Fibroblast of skin of abdomen (primary cell): ENCODE results near the gene HTR4.

Source experiments
- DNase-seq: peaks from one replicate; pipeline ENCODE4 v3.0.0-alpha.2; 2013

The HTR4 gene

DNA sequence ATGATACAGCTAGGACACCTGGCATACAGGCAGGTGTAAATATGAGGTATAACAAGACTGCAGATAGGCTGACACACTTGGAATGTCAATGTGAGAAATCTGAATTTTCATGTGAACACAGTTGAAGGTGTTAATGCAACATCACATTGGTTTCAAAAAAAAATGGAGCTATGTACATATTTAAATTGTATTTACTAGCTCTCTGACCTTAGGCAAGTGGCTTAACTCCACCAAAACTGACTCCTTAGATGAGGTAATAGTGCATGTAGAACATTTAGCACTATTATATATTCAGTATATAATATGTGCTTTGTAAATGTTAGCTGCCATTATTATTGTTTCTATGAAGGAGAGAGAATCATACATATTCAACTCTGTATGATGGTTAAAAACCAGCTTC lies 48.0 kb downstream of the HTR4 start:
- no peak for DNase-seq

DNA sequence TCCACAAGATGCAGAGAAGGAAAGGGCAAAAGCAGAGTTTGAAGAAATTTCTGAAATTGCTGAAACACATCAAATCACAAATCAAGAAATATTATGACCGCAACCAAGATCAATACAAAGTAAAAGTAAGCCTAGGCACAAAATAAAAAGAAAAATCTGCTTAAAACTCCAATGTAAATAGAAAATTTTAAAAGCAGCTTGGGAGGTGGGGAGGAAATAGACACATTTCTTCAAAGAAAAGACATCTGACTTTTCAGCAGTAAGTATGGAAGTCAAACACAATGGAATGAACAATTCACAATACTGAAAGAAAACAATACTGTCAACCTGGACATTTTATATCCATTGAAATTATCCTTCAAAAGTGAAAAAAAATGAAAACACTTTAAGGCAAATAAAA lies 55.1 kb downstream of the HTR4 start:
- no peak for DNase-seq

DNA sequence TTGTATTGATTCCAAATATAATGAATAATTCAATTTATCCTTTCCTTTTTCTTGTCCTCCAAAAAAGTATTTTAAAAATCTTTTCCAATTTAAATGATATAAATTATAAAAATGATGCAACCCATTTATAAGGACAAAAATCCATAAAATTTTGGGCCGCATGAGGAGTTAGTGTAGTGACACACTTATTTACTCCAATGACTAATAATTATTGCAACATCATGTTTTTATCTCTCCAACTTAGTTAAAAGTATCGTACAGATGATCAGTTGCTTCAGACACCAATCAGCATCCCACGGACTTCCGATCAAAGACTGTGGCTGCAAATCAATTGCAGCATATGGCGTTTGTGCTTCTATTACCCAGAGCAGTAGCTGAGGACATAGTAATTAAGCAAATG lies 58.6 kb downstream of the HTR4 start:
- no peak for DNase-seq

DNA sequence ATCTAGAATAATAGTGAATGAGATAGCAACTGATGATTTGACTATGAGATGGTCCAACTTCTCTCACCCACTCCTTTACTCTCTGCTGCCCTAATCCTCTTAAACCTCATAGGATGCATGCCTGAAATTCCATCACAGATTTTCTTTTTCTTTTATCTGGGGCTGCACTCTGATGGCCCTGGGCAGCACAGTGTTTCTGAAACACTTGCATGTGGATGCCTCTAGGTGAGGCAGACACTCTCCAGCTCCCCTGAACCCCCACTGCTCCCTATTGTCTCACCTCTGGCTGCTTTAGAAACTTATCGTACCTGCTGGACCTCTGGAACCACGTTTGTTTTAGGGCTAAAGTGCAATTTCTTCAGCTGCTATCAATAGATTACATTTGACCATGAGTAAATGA lies 67.5 kb downstream of the HTR4 start:
- no peak for DNase-seq

DNA sequence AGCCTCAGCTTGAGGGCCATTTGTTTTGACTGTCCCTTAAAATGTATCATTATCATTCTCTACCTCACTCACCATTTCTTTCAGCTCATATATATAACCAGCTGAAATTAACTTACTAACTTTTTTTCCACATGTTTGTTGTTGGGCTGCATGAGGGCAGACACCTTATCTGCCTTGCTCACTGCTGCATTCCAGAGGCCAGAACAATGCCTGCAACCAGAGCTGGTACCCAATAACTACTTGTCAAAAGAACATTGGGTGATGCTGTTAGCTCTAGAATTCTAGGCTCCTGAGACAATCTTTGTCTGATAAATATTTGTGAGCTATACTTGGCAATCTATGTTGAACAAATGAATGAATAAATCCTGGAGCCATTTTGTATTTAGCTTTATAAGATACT lies 68.3 kb downstream of the HTR4 start:
- no peak for DNase-seq

DNA sequence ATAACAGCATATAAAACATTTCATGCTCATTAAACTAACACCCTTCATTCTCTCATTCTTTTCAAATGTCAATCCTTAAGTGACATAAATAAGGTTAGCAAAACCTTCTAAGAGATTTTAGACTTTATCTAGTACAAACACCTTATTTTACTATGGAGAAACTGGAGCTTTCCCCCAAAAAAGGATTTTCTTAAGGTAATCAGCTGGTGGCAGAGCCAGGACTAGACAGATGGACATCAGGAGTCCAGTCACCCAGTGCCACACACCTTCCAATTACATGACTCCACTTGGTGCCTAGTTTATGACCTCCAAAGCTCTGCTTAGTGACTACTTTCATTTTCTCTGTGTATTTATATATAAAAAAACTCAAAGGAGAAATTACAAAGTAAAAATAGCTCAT lies 70.2 kb downstream of the HTR4 start:
- no peak for DNase-seq

DNA sequence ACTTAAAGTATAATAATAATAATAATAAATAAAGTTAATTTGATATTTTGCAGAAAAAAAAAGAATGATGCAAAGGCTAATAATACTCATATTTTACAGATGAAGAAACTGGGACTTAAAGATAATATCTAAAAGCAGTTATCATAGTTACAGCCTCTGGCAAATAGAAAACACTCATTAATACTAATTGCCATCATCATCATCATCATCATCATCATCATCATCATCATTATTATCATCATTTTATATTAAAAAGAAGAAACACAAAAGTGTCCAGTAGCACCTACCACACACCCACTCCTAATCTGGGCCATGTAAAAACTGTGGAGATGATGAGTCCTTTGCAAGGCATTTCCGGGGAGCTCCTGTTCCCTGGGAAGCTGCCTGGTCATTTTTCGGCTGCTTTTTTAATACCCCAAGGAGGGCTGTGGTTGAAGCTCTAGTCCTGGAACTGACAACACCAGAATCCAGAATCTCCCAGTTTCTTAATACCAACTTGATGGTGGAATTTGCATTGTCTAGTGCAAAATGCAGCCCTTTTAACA lies 70.8 kb downstream of the HTR4 start:
- no peak for DNase-seq

DNA sequence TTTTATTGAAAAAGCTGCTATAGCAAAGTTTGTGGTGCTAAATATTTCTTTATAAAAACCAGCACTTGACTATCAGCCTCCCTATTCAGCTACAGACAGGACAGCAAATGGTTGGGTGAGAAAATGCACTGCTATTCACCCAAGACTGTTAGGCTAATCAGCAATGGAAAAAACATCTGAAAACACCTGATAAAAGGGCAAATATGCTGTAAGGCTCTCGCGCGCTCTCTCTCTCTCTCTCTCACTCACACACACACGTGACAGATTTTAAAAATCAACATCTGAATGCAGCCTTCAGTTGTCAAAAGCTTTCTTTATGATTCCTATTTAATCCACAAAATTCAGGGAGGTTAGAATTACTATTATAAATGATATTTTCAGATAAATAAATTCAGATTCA lies 80.2 kb downstream of the HTR4 start:
- no peak for DNase-seq

DNA sequence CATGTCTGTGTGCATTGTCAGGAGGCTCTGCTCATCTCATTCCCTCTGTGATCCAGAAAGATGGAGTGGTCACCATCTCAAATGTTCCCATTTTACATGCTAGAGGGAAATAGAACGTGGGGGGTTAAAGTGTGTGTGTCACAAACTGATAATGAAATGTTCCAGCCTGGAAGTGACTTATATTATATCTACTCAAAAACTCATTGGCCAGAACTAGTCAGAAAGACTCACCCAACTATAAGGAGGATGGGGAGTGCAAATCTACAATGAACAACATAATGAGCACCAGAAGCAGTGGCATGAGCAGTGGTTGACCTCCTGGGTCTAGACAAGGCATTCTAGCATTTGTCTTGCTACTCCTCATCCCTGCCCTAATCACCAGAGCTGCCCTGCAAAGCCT lies 81.0 kb downstream of the HTR4 start:
- no peak for DNase-seq

DNA sequence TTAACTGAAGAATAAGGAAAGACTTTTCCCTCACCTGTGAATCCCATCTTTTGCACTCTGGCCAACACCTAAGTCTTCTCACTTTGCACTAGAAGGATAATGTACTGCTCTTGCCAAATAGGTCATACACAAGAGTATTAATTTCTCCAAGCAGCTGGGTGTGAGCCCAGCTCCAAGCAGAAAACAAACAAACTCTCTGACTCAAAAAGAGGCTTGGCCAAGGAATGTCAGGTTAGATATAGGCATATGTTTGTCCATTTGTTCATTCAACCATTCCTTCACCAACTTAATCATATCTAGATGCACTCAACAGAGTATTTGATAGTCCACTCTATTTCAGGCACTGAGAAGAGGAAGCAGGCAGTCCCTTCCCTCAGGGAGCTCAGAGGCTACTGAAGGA lies 84.4 kb downstream of the HTR4 start:
- no peak for DNase-seq

DNA sequence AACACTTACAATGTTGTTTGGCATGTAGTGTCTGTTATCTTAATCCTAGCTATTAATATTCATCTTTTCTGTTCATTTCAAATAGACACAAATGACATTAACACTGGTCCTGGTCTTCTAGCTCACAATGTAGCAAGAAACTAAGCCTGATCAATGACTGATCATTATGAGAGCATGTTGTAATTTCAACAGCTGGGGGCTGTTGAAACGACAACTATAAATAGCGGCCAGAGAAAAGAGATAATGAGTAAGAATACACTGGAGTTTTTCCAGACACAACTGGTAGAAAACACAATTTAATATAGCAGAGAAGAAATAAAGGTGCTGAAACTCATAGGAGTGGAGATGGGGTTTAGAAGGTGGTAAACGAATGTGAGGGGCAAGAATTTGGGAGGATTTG lies 89.2 kb downstream of the HTR4 start:
- DNase-seq = no peak

DNA sequence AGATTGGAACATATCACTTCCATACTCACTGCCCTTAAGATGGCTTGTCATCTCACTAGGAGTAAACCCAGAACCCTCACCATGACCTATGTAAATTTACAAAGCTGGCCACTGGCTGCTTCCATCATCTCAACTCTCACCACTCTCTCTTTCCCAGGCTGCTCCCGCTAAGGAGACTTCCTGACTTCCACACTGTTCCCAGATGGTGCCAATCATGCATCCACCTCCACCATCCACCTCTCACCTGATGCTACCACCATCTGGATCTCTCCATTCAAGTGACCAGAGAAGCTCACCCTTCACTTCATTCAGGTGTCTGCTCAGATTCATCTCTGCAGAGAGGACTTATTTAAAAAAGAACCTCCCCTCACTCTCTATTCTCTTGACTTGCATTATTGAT lies 91.3 kb downstream of the HTR4 start:
- DNase-seq = no peak

DNA sequence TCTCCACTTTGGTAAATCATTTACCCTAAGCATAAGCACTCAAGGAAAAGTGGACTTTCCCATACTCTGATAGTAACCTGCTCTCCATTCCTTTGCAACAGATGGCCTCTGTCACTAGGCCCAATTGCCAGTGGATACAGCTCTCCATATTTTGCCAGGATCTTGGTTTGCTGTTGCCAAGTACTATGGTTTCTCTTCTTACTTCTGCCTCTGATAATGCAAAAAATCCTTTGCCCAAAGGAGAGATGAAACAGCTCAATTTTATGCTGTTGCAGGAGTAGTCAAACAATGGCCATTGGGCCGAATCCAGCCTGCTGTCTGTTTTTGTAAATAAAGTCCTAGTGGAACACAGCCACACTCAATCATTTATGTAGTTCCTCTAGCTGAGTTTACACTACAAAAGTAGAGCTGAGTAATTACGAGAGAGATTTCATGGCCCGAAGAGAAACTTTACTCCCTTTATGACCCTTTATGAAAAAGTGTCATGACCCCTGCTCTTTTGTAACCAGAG lies 92.5 kb downstream of the HTR4 start:
- DNase-seq = no peak

DNA sequence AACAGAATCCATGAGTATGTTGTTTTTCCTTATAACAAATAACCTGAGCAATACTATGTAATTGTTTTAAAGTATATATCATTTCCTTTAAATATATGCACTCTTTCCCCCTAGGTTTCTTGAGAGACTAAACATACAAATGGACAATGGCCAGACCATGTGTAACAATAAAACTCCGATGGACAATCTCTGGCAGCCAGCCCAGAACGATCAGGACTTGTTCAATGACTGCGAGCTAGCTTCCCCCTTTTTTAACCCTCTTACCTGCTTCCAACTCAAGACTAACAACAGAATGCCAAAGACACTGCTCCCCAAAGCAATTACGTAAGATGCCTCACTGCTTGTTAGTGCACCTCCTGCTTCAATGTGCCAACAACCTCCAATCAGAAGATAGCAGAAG lies 94.9 kb downstream of the HTR4 start:
- DNase-seq = no peak

DNA sequence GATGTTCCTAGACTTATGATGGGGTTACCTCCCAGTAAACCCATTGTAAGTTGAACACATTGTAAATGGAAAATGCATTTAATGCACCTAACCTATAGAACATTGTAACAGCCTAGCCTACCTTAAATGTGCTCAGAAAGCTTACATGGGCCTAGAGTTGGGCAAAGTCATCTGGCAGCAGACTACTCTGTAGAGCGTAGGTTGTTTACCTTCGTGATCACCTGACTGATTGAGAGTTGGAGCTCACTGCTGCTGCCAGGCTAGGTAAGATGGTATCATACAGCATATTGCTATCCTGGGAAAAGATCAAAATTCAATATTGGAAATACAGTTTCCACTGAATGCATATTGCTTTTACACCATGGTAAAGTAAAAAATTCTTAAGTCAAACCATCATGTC lies 95.4 kb downstream of the HTR4 start:
- DNase-seq = no peak

DNA sequence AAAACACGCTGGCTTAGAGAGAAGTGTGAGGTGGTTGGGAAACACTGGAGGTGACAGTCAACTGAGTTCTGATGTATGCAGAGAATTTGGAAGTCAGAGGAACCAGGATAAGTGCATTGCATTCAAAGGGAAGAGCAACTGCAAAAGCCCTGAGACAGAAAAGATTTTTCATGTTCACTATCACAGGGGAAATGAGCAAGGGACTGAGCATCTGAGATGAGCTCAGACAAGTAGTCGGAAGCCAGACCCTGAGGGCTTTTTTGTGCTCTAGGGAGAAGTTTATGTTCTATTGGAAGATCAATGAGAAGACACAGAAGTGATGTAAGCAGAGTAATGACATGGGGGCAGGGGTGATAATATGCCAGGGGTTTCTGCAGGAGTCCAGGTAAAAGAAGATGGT lies 97.5 kb downstream of the HTR4 start:
- no peak for DNase-seq

DNA sequence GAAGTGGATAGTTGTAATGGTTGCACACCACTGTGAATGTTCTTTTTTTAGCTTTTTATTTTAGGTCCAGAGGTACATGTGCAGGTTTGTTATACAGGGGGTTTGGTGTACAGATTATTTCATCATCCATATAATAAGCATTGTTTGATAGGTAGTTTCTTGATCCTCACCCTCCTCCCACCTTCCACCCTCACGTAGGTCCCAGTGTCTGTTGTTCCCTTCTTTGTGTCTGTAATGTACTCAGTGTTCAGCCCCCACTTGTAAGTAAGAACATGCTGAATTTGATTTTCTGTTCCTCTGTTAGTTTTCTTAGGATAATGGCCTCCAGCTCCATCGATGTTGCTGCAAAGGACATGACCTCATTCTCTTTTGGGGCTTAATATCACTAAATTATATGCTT lies 99.7 kb downstream of the HTR4 start:
- no peak for DNase-seq

DNA sequence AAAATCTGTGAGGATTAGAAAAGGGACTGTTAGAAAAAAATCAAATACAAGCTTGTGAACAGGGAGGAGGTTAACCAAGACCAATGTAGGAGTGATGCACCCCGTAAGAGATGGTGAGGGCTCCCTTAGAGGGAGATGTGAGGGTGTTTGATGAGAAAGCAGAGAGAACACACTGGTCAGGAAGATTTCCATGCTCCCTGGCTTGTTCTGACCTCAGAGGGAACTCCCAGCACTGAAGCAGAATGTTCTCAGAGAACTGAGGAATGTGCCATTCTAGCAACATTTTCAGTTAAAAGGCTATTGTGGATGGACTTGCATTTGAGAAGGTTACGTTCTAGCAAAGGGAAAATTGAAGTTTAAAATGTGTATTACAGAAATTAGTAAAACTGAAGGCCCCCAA lies 110.6 kb downstream of the HTR4 start:
- DNase-seq = no peak

DNA sequence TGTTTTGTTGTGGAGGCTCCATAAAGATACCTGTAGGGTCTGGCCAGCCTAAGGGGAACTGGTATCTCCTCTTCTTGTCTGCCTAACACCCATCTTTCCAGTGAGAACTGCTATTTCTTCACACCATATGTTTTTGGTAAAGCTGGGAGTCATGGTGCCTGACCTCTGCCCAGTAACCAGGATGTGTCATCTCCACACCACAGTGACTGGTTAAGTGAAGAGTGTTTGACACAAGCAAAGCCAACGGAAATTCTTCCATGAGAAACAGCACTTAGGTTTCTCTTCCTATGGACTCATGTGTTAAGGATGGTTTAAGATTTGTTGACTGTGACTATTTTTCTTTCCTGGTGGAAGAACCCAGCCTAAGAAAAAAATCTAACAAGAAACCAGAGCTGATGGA lies 111.5 kb downstream of the HTR4 start:
- no peak for DNase-seq

DNA sequence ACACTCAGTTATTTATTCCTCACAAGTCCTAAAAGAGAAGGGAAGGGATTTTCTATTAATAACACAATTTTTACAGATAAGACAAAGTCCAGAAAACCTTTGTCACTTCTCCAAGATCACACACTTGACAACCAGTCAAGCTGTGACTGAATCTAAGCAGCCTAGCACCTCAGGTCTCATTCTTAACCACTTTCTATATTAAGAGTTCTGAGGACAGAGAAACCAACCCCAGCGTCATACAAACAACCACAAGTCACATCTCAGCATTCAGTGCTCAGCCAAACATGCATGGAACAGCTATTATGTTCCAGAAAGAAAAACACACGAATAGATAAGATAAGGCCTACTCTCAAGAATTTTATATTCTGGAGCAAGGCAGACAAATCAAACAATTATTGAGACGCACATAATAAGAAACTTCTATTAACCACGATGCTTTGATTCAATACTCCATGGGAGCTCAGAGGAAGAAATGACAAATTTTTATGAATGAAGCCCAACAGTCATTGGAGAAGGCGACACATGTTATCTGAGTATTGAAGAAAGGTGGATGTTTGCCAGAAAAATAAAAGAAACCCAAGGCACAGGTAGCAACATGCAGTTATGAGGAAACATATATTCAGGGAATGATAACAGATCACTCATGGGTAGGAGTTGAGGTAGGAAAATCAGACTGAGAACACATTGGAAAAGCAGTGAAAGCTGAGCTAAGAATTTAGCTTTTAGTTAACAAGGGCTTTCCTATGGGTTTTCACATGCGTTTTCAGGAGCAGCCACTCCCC lies 113.1 kb downstream of the HTR4 start:
- no peak for DNase-seq

DNA sequence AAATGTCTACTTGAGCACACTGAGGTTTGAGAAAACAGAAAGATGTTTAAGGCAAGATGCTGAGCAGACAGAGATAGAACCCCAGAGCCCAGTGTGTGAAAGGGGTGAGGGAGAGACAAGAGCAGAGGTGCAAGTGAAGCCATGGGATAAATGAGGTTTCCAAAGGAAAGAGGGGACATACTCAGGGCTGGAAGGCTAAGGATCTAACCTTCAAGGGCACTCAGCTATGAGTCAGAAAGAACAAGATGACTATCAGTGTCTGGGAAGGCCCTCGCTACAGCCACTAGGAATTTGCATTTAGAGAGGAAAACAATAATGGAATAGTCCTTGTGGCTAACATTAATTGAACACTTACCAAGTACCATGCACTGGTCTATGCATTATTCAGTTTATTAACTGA lies 113.7 kb downstream of the HTR4 start:
- DNase-seq = no peak

DNA sequence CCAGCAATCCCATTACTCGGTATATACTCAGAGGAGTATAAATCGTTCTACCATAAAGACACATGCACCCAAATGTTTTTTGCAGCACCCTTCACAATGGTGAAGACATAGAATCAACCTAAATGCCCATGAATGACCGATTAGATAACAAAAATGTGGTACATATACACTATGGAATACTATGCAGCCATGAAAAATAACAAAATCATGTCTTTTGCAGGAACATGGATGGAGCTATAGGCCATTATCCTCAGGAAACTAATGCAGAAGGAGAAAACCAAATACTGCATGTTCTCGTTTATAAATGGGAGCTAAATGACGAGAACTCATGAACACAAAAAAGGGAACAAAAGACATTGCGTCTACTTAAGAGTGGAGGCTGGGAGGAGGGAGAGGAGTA lies 114.5 kb downstream of the HTR4 start:
- DNase-seq = no peak

DNA sequence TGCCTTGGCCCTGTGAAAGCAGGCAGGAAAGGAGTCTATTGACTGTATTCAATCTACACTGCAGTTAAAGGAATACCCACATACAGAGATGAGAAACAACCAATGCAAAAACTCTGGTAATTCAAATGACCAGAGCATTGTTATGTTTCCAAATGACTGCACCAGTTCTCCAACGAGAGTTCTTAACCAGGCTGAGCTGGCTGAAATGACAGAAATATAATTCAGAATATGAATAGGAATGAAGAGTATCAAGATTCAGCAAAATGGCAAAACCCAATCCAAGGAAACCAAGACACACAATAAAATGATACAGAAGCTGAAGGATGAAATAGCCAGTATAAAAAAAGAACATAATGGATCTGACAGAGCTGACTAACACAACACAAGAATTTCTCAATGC lies 119.1 kb downstream of the HTR4 start:
- DNase-seq = no peak

DNA sequence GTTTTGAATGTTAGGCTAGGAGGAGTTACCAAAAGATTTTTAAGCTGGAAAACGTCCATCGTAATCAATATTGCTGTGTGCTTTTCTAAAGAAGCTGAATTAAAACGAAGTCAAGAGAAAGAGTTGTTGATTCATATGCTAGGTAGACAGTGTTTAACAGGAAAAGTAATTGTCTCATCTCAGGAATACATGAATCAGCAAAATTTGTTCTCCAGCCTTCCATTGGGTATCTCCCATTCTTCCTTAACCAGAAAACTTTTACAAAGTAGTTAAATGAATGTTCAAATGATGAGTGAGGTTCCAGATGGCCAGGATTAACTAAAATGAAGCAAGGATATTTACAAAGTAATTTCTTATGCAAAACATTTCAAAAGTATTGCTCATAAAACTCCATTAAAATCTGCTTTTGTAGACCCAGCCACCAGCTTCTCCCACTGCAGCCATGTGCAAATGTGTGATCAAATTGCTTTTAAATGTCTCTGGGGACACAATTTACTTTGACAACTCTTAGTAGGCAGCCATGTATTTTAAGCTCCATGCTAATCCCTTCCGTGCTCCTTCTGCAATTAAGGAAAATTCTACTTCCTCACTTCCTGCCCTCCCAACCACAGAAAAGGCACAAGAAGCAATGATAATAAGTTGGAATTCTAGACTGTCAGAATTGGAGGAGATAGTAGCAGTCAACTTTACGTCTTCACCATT lies 121.2 kb downstream of the HTR4 start:
- no peak for DNase-seq
